Ovary (tissue), 9 donors: ENCODE results near the gene BEND6. TPM values are rescaled to one million over a fixed set of nuclear protein-coding genes. Genes with fewer than 3 reads are reported as not detected.
"Not testable (repeated sequence)": the region's sequence is repeated elsewhere in the genome, so short reads cannot be mapped to it uniquely, and the experiment has no call there.

ENCODE experiments used
- DNase-seq, 5 donors: peaks; one replicate each; pipeline ENCODE4 v3.0.0-alpha.2; 2019 to 2020
- H3K27ac ChIP-seq, 2 donors: fragments of 200-600 bp; one replicate each; pipeline versions ENCODE4 v1.5.1 to v1.8.0; 2019 to 2022
- H3K27me3 ChIP-seq: fragments of 200-600 bp; one replicate; pipeline ENCODE4 v1.8.0; 2022
- H3K36me3 ChIP-seq: fragments of 200-600 bp; sonication (generic); one replicate; pipeline ENCODE4 v1.5.1; 2019
- H3K4me1 ChIP-seq: one replicate; pipeline ENCODE4 v1.8.1; 2013; ENCODE audit warnings: mild to moderate bottlenecking, moderate library complexity; ENCODE audit not compliant: insufficient read depth
- H3K4me3 ChIP-seq: fragments of 200-600 bp; sonication (generic); one replicate; pipeline ENCODE4 v1.5.1; 2017
- H3K9me3 ChIP-seq, 2 donors: fragments of 200-600 bp in 1 of 2; sonication (generic) in 1 of 2; one replicate each; pipeline versions ENCODE4 v1.5.1 to v1.8.1; 2013 to 2019; ENCODE audit warnings: mild to moderate bottlenecking in 1 of 2, moderate library complexity in 1 of 2
- CTCF ChIP-seq, 3 donors: fragments of 450-650 bp in 2 of 3; fragments of 200-600 bp in 1 of 3; IDR thresholded peaks; one replicate each; pipeline versions ENCODE4 v1.5.1 to v1.8.0; 2016 to 2022; ENCODE audit warnings: antibody characterized with exemption in 3 of 3, mild to moderate bottlenecking in 1 of 3
- EP300 ChIP-seq: sonication (generic); formaldehyde crosslinking; IDR thresholded peaks from one replicate; pipeline ENCODE4 v1.6.1; 2017; ENCODE audit warnings: antibody characterized with exemption
- POLR2A ChIP-seq: fragments of 450-650 bp; IDR thresholded peaks from one replicate; pipeline ENCODE4 v1.6.1; 2017; ENCODE audit warnings: antibody characterized with exemption, mild to moderate bottlenecking, moderate library complexity
- WGBS, 3 donors: extraction: QIAGEN DNeasy Blood & Tissue Kit in 1 of 3; methylation state at CpG; one replicate each; pipeline versions ENCODE4 v1.1.5 to v1.1.7; 2013 to 2017; 5-methylcytosine and 5-hydroxymethylcytosine counted together
- intact Hi-C, 4 donors: fragments of 100-400 bp; cut with DNase I; formaldehyde crosslinking; loops; one replicate each; pipeline versions ENCODE4 v1.11.0 to v1.15.1; 2022 to 2023
- polyA plus RNA-seq, 2 donors: library from polyadenylated mRNA; stranded (reverse); fragments of 200-250 nt in 1 of 2; fragments of 350-450 nt in 1 of 2; fragmentation: Illumina TruSeq in 1 of 2; extraction: RNeasy Lipid Tissue Mini Kit (QIAGEN cat#74804) in 1 of 2; gene quantifications; one replicate each; pipeline ENCODE4 v1.2.3, GENCODE V29; 2013 to 2014
- total RNA-seq, 7 donors: library from RNA; depleted of rRNA in 2 of 7; stranded (reverse); fragments of >200 nt in 2 of 7; fragmentation: NEBNext Ultra II Directional in 3 of 7; extraction: Animal tissue kit (Norgen Biotek cat#: 25700) in 3 of 7; gene quantifications; one replicate each; pipeline versions ENCODE4 v1.1.0 to v1.2.4, GENCODE V29; 2016 to 2023
- donor health status: DM: no; HTN: no; CAD: no; lungs with moderate emphysema.
- donor health status: DM: no; HTN: no; CAD: no.
- donor health status: Bipolar disorder and iron deficiency.
- donor health status: DM: yes; HTN: yes; CAD: no.
- donor health status: DM: no; HTN: no; CAD: no.
- donor health status: DM: yes; HTN: yes; CAD: no.

Gene BEND6
- total and polyA plus RNA-seq, 9 donors: 1.3 to 5.2 (median 2.2) TPM

GRCh38 chr6:57046332-57047256 is 91.7 kb downstream of the BEND6 start, which contains the start of gene KIAA1586:
Gene KIAA1586, plus strand, starts transcription at chr6:57046693. Its CDS starts 63 bp downstream, at chr6:57046756.
- H3K4me1 ChIP-seq, H3K9me3 ChIP-seq, intact Hi-C loops, H3K36me3 ChIP-seq, H3K27me3 ChIP-seq: not testable (repeated sequence)
- peak within 1 kb of the TSS; percentile 58 for H3K4me3 ChIP-seq
- peak within 1 kb of the TSS in 1 of 2 donors; percentile 80 for H3K27ac ChIP-seq
- WGBS, 3 donors: 0 to 1% (median 0%) methylated on average over 41 to 47 of the region's 78 CpGs
- peak; percentile 66 for TF ChIP-seq POLR2A
- peak; percentile 87 to 90 (median 88) for DNase-seq

GRCh38 chr6:57047257-57047585 is 92.3 kb downstream of the BEND6 start:
- H3K9me3 ChIP-seq, H3K27me3 ChIP-seq, DNase-seq, H3K27ac ChIP-seq, H3K36me3 ChIP-seq, H3K4me3 ChIP-seq, H3K4me1 ChIP-seq, intact Hi-C loops: not testable (repeated sequence)
- no CpG with 5 or more reads among the region's 5 CpGs for WGBS, 3 donors

- DNase-seq, H3K4me3 ChIP-seq, H3K36me3 ChIP-seq, H3K4me1 ChIP-seq, H3K27ac ChIP-seq, H3K9me3 ChIP-seq, intact Hi-C loops, H3K27me3 ChIP-seq: not testable (repeated sequence)
- 39 to 68% (median 45%) methylated on average over 6 of the region's 6 CpGs for WGBS, 3 donors
These were observed 93.0 kb downstream of the BEND6 start for GRCh38 chr6:57047859-57048258.

- Histone ChIP-seq H3K36me3 (no peaks in the 10 kb centered on the region), H3K4me1 (no peaks in the 10 kb centered on the region), H3K4me3 (no peak overlapping the region), H3K9me3 (no peaks in the 10 kb centered on the region), H3K27ac (no peak overlapping the region), H3K27me3 (no peaks in the 10 kb centered on the region)
- TF ChIP-seq CTCF (IDR thresholded peaks at IDR 0.05) (no peak), POLR2A (no peak), EP300 (no peak)
- no peak for DNase-seq
- 38 to 62% (median 44%) methylated on average over 5 of the region's 5 CpGs for WGBS, 3 donors
- intact Hi-C loops: no loop called here
These were observed 93.7 kb downstream of the BEND6 start for GRCh38 chr6:57048577-57048976.

- Histone ChIP-seq H3K36me3 (no peaks in the 10 kb centered on the region), H3K4me1 (no peaks in the 10 kb centered on the region)
- DNase-seq: no peak
These were observed 108.9 kb downstream of the BEND6 start for GRCh38 chr6:57063847-57064246.

More at GRCh38 chr6:57063847-57064246, 108.9 kb downstream of the BEND6 start:
- H3K9me3 ChIP-seq: no peaks in the 10 kb centered on the region
- H3K27me3 ChIP-seq: no peaks in the 10 kb centered on the region
- H3K4me3 ChIP-seq: no peak overlapping the region
- TF ChIP-seq POLR2A: no peak
- no peak for TF ChIP-seq CTCF (IDR thresholded peaks at IDR 0.05)
- no peak for TF ChIP-seq EP300
- intact Hi-C loops: no loop called here
- WGBS, 3 donors: 81 to 87% (median 84%) methylated on average over 3 of the region's 3 CpGs
- no peak overlapping the region for H3K27ac ChIP-seq
